Endothelial cell of umbilical vein (primary cell): ENCODE results near the gene CPNE7. TPM values are rescaled to one million over a fixed set of nuclear protein-coding genes. Genes with fewer than 3 reads are reported as not detected.

Source experiments
- BruUV-seq: library from RNA; stranded (reverse); fragments of 400-500 nt; replicated peaks from 2 replicates; lab custom pipeline; 2021; lab: Mats Ljungman, UMichigan
- CTCF ChIA-PET: fragments of 300-600, 350-600 bp; sonication (Branson Sonifier 250); formaldehyde crosslinking; loops from one replicate; lab custom pipeline; 2021; ENCODE audit warnings: antibody characterized with exemption, inconsistent platforms; lab: Charles Lee
- POLR2A ChIA-PET: fragments of 300-600, 350-600 bp; sonication (Branson Sonifier 250); formaldehyde crosslinking; loops from one replicate; lab custom pipeline; 2021; ENCODE audit warnings: antibody characterized with exemption, inconsistent platforms; lab: Charles Lee
- DNase-seq: peaks from one replicate; pipeline ENCODE4 v3.0.0-alpha.2; 2011; ENCODE audit warnings: low read depth, low spot score
- FAIRE-seq: peaks from 2 replicates; lab custom pipeline; 2011; peaks lifted over from hg19 to GRCh38; lab: Jason Lieb, UNC
- H2AFZ ChIP-seq: 2 replicates; pipeline ENCODE4 v1.6.0; 2012; ENCODE audit warnings: low read depth, low read length, control low read depth, inconsistent platforms
- H3K27ac ChIP-seq: 2 replicates; pipeline ENCODE4 v1.5.1; 2011; ENCODE audit warnings: low read depth, mild to moderate bottlenecking, control low read depth, low read length, moderate library complexity; ENCODE audit not compliant: insufficient read depth
- H3K27me3 ChIP-seq, 2 experiments: 2 replicates each; pipeline versions ENCODE4 v1.6.0 to v1.6.1; 2011; ENCODE audit warnings: low read length in 2 of 2, mixed read lengths in 1 of 2; ENCODE audit not compliant: control insufficient read depth in 2 of 2, insufficient read depth in 2 of 2
- H3K36me3 ChIP-seq, 2 experiments: 2 replicates in 1 of 2; 3 replicates in 1 of 2; pipeline ENCODE4 v1.5.1; 2011; ENCODE audit warnings: low read length in 2 of 2, mild to moderate bottlenecking in 1 of 2, moderate library complexity in 1 of 2; ENCODE audit not compliant: control insufficient read depth in 2 of 2, insufficient read depth in 2 of 2; ENCODE audit errors: extremely low read depth in 1 of 2
- H3K4me1 ChIP-seq: 3 replicates; pipeline ENCODE4 v1.5.1; 2011; ENCODE audit warnings: mild to moderate bottlenecking, low read length; ENCODE audit not compliant: control insufficient read depth, insufficient read depth; ENCODE audit errors: extremely low read depth
- H3K4me2 ChIP-seq: 2 replicates; pipeline ENCODE4 v1.6.1; 2011; ENCODE audit warnings: low read length, control low read depth, mixed read lengths; ENCODE audit not compliant: insufficient read depth
- H3K4me3 ChIP-seq, 3 experiments: fragments of 200-600 bp in 1 of 3; sonication (generic), shearing (Covaris generic) in 1 of 3; replicated peaks in 1 of 3; 2 replicates each; pipeline ENCODE4 v1.5.1; 2011 to 2016; ENCODE audit warnings: control low read depth in 3 of 3, low read length in 3 of 3, mild to moderate bottlenecking in 2 of 3, inconsistent platforms in 1 of 3, low read depth in 1 of 3, moderate library complexity in 1 of 3; ENCODE audit not compliant: insufficient read depth in 1 of 3
- H3K79me2 ChIP-seq: 2 replicates; pipeline ENCODE4 v1.6.0; 2012; ENCODE audit warnings: low read length, inconsistent platforms; ENCODE audit not compliant: control insufficient read depth, insufficient read depth
- H3K9ac ChIP-seq: replicated peaks from 2 replicates; pipeline ENCODE3; 2011; ENCODE audit warnings: low read length, control low read depth; ENCODE audit not compliant: insufficient read depth; ENCODE audit errors: extremely low read depth
- H3K9me1 ChIP-seq: replicated peaks from 3 replicates; pipeline ENCODE4 v1.6.0; 2011; ENCODE audit warnings: mild to moderate bottlenecking, low read length; ENCODE audit not compliant: control insufficient read depth, insufficient read depth; ENCODE audit errors: extremely low read depth
- H3K9me3 ChIP-seq: replicated peaks from 2 replicates; pipeline ENCODE4 v1.5.1; 2012; ENCODE audit warnings: low read length, inconsistent platforms; ENCODE audit not compliant: control insufficient read depth, insufficient read depth
- H4K20me1 ChIP-seq: replicated peaks from 2 replicates; pipeline ENCODE3; 2011; ENCODE audit warnings: mild to moderate bottlenecking, low read length; ENCODE audit not compliant: control insufficient read depth, insufficient read depth; ENCODE audit errors: extremely low read depth
- EZH2 ChIP-seq: IDR thresholded peaks from 2 replicates; pipeline ENCODE4 v1.6.1; 2012; ENCODE audit warnings: borderline replicate concordance, low read depth, mild to moderate bottlenecking, moderate library complexity, low read length, inconsistent platforms; ENCODE audit not compliant: severe bottlenecking
- FOS ChIP-seq: IDR thresholded peaks from 2 replicates; pipeline ENCODE4 v1.6.1; 2011; ENCODE audit warnings: mild to moderate bottlenecking, low read length, moderate library complexity, borderline replicate concordance; ENCODE audit not compliant: insufficient read depth
- GATA2 ChIP-seq: IDR thresholded peaks from 2 replicates; pipeline ENCODE4 v1.7.0; 2011; ENCODE audit warnings: low read depth, mild to moderate bottlenecking, moderate library complexity, mixed read lengths, low read length; ENCODE audit not compliant: insufficient read length, insufficient read depth
- JUN ChIP-seq: IDR thresholded peaks from 2 replicates; pipeline ENCODE4 v1.6.1; 2011; ENCODE audit warnings: borderline replicate concordance, low read depth; ENCODE audit not compliant: insufficient read length, insufficient read depth
- MYC ChIP-seq: IDR thresholded peaks from one replicate; pipeline ENCODE4 v1.6.1; 2011; ENCODE audit warnings: mild to moderate bottlenecking, low read depth, low read length
- POLR2A ChIP-seq: IDR thresholded peaks from 2 replicates; pipeline ENCODE4 v1.6.1; 2012; ENCODE audit warnings: low read depth, mild to moderate bottlenecking, control low read depth, low read length
- POLR2AphosphoS5 ChIP-seq: IDR thresholded peaks from 2 replicates; pipeline ENCODE4 v1.6.1; 2012; ENCODE audit warnings: low read depth, mild to moderate bottlenecking, control low read depth, low read length, moderate library complexity; ENCODE audit not compliant: insufficient read depth
- dilution Hi-C: fragments of 300-500 bp; cut with MboI; formaldehyde crosslinking; loops from one replicate; pipeline ENCODE4 v1.15.0; 2019; ENCODE audit warnings: low sequenced_read_pairs; ENCODE audit not compliant: extremely low pct_ligation_motif_present
- intact Hi-C: fragments of 100-400 bp; cut with micrococcal nuclease; formaldehyde crosslinking; loops from one replicate; pipeline ENCODE4 v1.10.0; 2022
- polyA plus RNA-seq, 4 experiments: library from polyadenylated mRNA; depleted of rRNA in 3 of 4; stranded (reverse) in 3 of 4; unstranded in 1 of 4; fragments of >200 nt; gene quantifications; 2 replicates each; pipeline versions ENCODE4 v1.2.1 to v1.2.3, GENCODE V29; 2011 to 2012; ENCODE audit warnings: missing spikeins in 1 of 4
- total RNA-seq: library from RNA; stranded (reverse); gene quantifications from 2 replicates; pipeline ENCODE4 v1.2.3, GENCODE V29; 2021
- TF ChIP-seq, protein P1 (sequence below), 2 donors: IDR thresholded peaks; 1 replicate in 1 of 2; 2 replicates in 1 of 2; pipeline ENCODE4 v1.5.1; 2011; ENCODE audit warnings: low read length in 2 of 2, mild to moderate bottlenecking in 2 of 2, moderate library complexity in 2 of 2, control low read depth in 1 of 2, inconsistent platforms in 1 of 2, low read depth in 1 of 2; ENCODE audit not compliant: insufficient read depth in 1 of 2; ENCODE audit errors: extremely low read depth in 1 of 2
- TF ChIP-seq, protein P2 (sequence below): IDR thresholded peaks from 2 replicates; pipeline ENCODE4 v1.6.1; 2011; ENCODE audit not compliant: insufficient read depth, insufficient read length

The CPNE7 gene
- total and polyA plus RNA-seq, 2 donors (not counting 3 experiments of a cell fraction or from before 2014, with no cell fraction given), result 2.0 to 5.9 TPM

DNA sequence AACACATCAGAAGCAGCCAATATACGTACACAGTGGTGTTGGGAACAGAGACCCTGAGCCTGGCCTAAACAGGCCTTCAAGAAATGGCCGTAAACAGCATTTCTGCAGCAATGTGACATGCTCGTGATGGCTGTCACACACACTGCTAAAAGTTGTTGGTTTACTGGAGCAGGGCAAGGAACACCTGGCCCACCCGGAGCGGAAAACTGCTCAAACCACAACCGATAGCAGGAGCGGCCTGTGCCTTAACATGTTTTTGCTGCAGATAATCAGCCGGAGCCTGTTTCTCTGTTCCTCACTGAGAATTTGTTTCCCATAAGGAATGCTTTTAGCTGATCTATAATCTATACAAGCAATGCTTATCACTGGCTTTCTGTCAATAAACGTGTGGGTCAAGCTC, 31.9 kb downstream of the CPNE7 start:
- H3K27me3 ChIP-seq, result no peaks in the 10 kb centered on the region
- H3K4me3 ChIP-seq, result no peak overlapping the region
- TF ChIP-seq POLR2A (no peak), POLR2AphosphoS5 (no peak), JUN (no peak), EZH2 (no peak), GATA2 (no peak), FOS (no peak), MYC (no peak)
- TF ChIP-seq, protein P1, sequence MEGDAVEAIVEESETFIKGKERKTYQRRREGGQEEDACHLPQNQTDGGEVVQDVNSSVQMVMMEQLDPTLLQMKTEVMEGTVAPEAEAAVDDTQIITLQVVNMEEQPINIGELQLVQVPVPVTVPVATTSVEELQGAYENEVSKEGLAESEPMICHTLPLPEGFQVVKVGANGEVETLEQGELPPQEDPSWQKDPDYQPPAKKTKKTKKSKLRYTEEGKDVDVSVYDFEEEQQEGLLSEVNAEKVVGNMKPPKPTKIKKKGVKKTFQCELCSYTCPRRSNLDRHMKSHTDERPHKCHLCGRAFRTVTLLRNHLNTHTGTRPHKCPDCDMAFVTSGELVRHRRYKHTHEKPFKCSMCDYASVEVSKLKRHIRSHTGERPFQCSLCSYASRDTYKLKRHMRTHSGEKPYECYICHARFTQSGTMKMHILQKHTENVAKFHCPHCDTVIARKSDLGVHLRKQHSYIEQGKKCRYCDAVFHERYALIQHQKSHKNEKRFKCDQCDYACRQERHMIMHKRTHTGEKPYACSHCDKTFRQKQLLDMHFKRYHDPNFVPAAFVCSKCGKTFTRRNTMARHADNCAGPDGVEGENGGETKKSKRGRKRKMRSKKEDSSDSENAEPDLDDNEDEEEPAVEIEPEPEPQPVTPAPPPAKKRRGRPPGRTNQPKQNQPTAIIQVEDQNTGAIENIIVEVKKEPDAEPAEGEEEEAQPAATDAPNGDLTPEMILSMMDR (IDR thresholded peaks at IDR 0.05; ENCODE audit: extremely low read depth in 1 of 2, insufficient read depth in 1 of 2, low read depth in 1 of 2, low read length in 2 of 2), result no peak
- TF ChIP-seq, protein P2, sequence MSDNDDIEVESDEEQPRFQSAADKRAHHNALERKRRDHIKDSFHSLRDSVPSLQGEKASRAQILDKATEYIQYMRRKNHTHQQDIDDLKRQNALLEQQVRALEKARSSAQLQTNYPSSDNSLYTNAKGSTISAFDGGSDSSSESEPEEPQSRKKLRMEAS, result no peak
- no peak for DNase-seq
- no peak overlapping the region for H3K9ac ChIP-seq
- H2AFZ ChIP-seq, result no peak overlapping the region
- no peak for FAIRE-seq
- ChIA-PET POLR2A (no interaction called here), CTCF (interaction anchor here (2.5 kb wide), 1 partner anchor 8 kb away, joined by 10 read pairs; no protein-coding TSS in a partner anchor)
- no peak overlapping the region for H3K27ac ChIP-seq
- dilution Hi-C loops (no loop called here), intact Hi-C loops (no loop called here)
- no peaks in the 10 kb centered on the region for H4K20me1 ChIP-seq
- peaks cover 6% of the 10 kb centered on the region for H3K4me1 ChIP-seq
- H3K36me3 ChIP-seq, result no peaks in the 10 kb centered on the region
- no peaks in the 10 kb centered on the region for H3K9me3 ChIP-seq
- H3K9me1 ChIP-seq, result no peaks in the 10 kb centered on the region
- no TSS peak for BruUV-seq
- no peak overlapping the region for H3K4me2 ChIP-seq
- no peaks in the 10 kb centered on the region for H3K79me2 ChIP-seq
